ENCODE measurements around the gene VANGL1. TPM values are rescaled to one million over a fixed set of nuclear protein-coding genes. Genes with fewer than 3 reads are reported as not detected.
A peak's percentile ranks its signal among the peaks of the same experiment; 100 is the strongest.

VANGL1 gene
- total RNA-seq, 1 experiment from 2014 or later: 32.4 TPM

- DNase-seq (ENCODE audit: low read depth): no peak
Measured at GRCh38 chr1:115643666-115644065, 1.9 kb downstream of the VANGL1 start.

- DNase-seq (ENCODE audit: low read depth): no peak
Measured at GRCh38 chr1:115644109-115644508, 2.3 kb downstream of the VANGL1 start.

- peak; percentile 20 for DNase-seq (ENCODE audit: low read depth)
Measured at GRCh38 chr1:115647047-115647446, 5.3 kb downstream of the VANGL1 start.

- DNase-seq (ENCODE audit: low read depth): no peak
Measured at GRCh38 chr1:115647507-115647906, 5.7 kb downstream of the VANGL1 start.

- no peak for DNase-seq (ENCODE audit: low read depth)
Measured at GRCh38 chr1:115647919-115648650, 6.3 kb downstream of the VANGL1 start.

- DNase-seq (ENCODE audit: low read depth): no peak
Measured at GRCh38 chr1:115648717-115649691, 7.2 kb downstream of the VANGL1 start.

GRCh38 chr1:115649964-115650363, 8.2 kb downstream of the VANGL1 start:
- DNase-seq (ENCODE audit: low read depth): no peak

- DNase-seq (ENCODE audit: low read depth): no peak
Measured at GRCh38 chr1:115650961-115651360, 9.2 kb downstream of the VANGL1 start.

GRCh38 chr1:115651391-115651790, 9.6 kb downstream of the VANGL1 start:
- no peak for DNase-seq (ENCODE audit: low read depth)

- no peak for DNase-seq (ENCODE audit: low read depth)
Measured at GRCh38 chr1:115652236-115652788, 10.5 kb downstream of the VANGL1 start.

GRCh38 chr1:115654125-115654524, 12.4 kb downstream of the VANGL1 start:
- no peak for DNase-seq (ENCODE audit: low read depth)

- DNase-seq (ENCODE audit: low read depth): no peak
Measured at GRCh38 chr1:115654663-115655305, 13.0 kb downstream of the VANGL1 start.

GRCh38 chr1:115655306-115655663, 13.5 kb downstream of the VANGL1 start:
- DNase-seq (ENCODE audit: low read depth): no peak

GRCh38 chr1:115655916-115656315, 14.1 kb downstream of the VANGL1 start:
- DNase-seq (ENCODE audit: low read depth): no peak

- DNase-seq (ENCODE audit: low read depth): no peak
Measured at GRCh38 chr1:115656461-115657077, 14.8 kb downstream of the VANGL1 start.

- no peak for DNase-seq (ENCODE audit: low read depth)
Measured at GRCh38 chr1:115658646-115659045, 16.9 kb downstream of the VANGL1 start.

- DNase-seq (ENCODE audit: low read depth): no peak
Measured at GRCh38 chr1:115660151-115660550, 18.4 kb downstream of the VANGL1 start.

- DNase-seq (ENCODE audit: low read depth): no peak
Measured at GRCh38 chr1:115661157-115661556, 19.4 kb downstream of the VANGL1 start.

- DNase-seq (ENCODE audit: low read depth): no peak
Measured at GRCh38 chr1:115665319-115666096, 23.7 kb downstream of the VANGL1 start.

GRCh38 chr1:115666206-115666605, 24.4 kb downstream of the VANGL1 start:
- DNase-seq (ENCODE audit: low read depth): no peak
